Mesenteric fat pad (tissue), 1 donor: Measurements from ENCODE around the gene TSPAN15. TPM values are rescaled to one million over a fixed set of nuclear protein-coding genes. Genes with fewer than 3 reads are reported as not detected.
"Not testable (repeated sequence)": the region's sequence is repeated elsewhere in the genome, so short reads cannot be mapped to it uniquely, and the experiment has no call there.

Experiments used
- DNase-seq: peaks from one replicate; pipeline ENCODE4 v3.0.0-alpha.2; 2020; ENCODE audit warnings: low spot score
- total RNA-seq: library from RNA; stranded (reverse); fragmentation: NEBNext Ultra II Directional; extraction: Animal tissue kit (Norgen Biotek cat#: 25700); gene quantifications from one replicate; pipeline ENCODE4 v1.2.1, GENCODE V29; 2021
- donor health status: DM: yes; HTN: yes; CAD: no.

The TSPAN15 gene
- total RNA-seq, 1 donor from 2014 or later = 109 TPM

DNA sequence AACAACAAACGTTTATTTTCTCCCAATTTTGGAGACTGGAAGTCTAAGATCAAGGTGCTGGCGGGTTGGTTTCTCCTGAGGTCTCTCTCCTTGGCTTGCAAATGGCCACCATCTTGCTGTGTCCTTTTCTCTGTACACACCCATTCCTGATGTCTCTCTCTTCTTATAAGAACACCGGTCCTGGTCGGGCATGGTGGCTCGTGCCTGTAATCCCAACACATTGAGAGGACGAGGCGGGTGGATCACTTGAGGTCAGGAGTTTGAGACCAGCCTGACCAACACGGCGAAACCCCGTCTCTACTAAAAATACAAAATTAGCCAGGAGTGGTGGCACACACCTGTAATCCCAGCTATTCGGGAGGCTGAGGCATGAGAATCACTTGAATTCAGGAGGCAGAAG, 85.3 kb downstream of the TSPAN15 start:
- not testable (repeated sequence) for DNase-seq

DNA sequence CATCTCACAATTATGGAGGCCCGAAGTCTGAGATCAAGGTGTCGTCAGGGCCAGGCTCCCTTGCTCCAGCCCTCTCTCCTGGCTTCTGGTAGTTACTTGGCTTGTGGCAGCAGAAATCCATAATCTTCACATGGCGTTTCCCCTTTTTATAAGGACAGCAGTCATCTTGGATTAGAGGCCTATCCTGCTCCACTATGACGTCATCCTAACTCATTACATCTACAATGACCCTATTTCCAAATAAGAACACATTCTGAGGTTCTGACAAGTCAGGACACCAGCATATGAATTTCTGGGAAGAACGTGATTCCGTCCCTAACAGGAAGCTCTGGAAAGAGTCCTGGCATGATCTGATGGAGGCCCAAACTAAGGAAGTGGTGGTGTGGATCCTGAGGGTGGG, 86.2 kb downstream of the TSPAN15 start:
- DNase-seq = no peak

DNA sequence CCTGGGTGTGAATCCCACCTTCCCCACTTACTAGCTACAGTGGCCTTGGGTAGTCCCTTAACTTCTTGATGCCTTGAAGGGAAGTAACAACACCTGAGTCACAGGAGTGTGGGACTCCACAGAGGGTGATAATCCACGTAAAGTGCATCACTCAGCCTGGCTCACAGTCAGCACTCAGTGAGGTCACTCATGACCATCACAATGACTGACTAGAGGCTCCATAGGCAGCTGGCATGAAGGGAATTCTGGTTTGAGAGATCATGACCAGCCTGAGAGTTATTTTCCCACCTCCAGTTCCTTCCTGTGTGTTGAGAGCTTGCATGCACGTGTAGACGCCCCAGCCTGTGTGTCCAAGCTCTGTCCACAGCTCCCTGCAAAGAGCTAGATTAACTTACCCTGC, 87.2 kb downstream of the TSPAN15 start:
- no peak for DNase-seq

DNA sequence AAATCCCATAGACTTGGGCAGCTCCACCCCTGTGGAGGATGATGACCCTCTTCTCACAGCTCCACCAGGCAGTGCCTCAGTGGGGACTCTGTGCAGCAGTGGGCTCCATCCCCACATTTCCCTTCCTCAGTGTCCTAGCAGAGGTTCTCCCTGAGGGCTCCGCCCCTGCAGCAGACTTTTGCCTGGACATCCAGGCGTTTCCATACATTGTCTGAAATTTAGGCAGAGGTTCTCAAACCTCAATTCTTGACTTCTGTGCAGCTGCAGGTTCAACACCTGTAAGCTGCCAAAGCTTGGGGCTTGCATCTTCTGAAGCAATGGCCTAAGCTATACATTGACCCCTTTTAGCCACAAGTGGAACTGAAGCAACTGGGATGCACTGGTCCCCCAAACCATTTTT, 90.2 kb downstream of the TSPAN15 start:
- no peak for DNase-seq

DNA sequence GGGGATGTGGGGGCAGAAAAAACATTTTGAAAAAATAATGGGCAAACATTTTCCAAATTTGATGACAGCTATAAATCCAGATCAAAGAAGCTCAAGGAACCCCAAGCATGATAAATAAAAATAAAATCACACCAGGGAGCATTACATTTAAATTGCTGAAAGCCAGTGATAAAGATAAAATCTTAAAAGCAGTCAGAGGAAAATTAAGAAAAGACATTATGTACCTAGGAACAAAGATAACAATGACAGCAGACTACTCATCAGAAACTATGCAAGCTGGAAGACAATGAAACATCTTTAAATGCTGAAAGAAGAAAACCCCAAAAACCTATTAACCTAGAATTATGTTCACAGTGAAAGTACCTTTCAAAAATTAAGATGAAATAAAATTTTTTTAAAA, 98.7 kb downstream of the TSPAN15 start:
- DNase-seq = no peak

DNA sequence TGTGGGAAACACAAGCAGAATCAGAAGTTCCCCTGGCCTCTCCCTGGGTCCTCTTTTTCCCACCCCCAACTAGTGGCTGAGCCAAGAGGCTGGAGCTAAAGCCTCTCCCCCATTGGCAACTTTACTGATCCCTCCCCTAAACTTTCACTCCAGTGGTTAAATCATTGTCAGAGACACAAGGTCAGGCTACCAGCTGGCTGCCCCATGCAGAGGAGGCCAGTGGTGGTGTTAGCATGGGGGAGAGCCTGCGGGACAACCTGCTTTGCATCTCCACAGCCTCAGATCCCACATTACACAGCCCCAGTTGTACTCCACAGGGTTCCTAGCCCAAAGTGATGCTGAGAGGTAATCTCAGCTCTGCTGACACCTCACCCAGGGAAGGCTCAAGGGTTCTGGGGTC, 101.0 kb downstream of the TSPAN15 start:
- DNase-seq = no peak

DNA sequence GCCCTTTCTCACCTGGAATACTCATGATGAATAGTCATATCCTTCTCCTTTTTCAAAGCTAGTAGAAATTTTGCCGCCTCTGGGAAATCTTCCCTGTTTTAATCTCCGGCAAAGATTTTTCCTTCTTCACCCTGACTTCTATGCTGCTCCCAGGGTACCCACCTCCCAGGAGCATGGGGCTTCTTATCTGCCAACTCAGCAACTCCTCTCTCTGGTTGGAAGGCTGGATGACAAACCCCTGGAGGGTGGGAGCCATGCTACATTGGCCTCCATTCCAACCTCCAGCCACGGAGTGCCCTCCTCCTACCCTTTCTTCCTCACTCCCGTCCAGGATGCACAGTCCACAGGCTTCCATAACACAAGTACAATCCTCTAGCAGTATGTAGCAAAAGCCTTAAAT, 102.1 kb downstream of the TSPAN15 start:
- no peak for DNase-seq

DNA sequence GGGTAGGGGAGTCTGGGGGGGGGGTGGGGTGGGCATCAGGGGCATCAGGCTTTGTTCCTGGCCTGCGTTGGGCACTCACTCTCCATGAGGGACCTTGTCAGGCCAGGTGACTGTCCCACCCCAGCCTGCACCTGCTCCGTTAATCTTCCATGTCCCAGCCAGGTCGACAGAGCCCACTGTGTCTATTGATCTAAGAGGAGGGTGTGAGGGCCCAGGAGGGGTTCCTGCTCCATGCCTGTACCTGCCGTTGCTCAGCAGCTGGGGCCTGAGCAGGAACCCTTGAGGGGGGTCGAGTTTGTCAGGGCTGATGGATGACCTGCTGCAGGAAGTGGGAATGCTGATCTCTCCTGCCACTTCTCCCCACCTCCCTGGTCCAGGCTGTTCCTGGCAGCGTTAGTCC, 103.3 kb downstream of the TSPAN15 start:
- no peak for DNase-seq

Other genes starting within 250 kb of the TSPAN15 start
- 0.10 TPM for gene HKDC1, start 231.1 kb upstream of the TSPAN15 start, total RNA-seq
- 109 TPM for gene HK1, start 173.0 kb upstream of the TSPAN15 start, total RNA-seq
- gene TACR2, start 34.5 kb upstream of the TSPAN15 start, total RNA-seq = 0.61 TPM
- 0.71 TPM for gene NEUROG3, start 122.0 kb downstream of the TSPAN15 start, total RNA-seq
- gene FAM241B, start 178.8 kb downstream of the TSPAN15 start, total RNA-seq = 2.6 TPM